ENCODE measurements around the gene GALNT18. TPM values are rescaled to one million over a fixed set of nuclear protein-coding genes. Genes with fewer than 3 reads are reported as not detected.

Gene GALNT18
- polyA plus RNA-seq, 1 donor from 2014 or later, result 7.6 TPM

DNA sequence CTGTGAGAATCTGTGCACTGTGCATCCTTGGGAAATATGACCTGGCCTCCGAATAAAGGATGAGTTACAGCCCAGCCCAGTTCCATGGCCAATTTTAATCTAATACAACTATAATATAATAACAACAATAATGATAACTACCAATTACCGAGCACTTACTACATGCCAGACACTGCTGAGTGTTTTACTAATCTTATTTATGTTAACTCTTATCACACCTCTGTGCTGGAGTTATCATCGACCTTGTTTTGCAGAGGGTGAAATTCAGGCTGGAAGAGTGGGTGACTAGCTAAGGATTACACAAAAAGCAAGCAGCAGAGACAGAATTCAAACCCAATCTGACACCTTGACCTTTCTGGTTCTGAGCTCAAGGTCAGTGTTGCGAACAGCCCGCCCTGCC is 83.9 kb downstream of the GALNT18 start:
- no peak overlapping the region for H3K27ac ChIP-seq (ENCODE audit: low read length)
- no peak overlapping the region for H3K4me3 ChIP-seq (ENCODE audit: low read length)
- no peaks in the 10 kb centered on the region for H3K27me3 ChIP-seq (ENCODE audit: insufficient read depth, low read depth, low read length)
- no peaks in the 10 kb centered on the region for H3K36me3 ChIP-seq (ENCODE audit: insufficient read depth, low read length)
- H4K20me1 ChIP-seq (ENCODE audit: insufficient read depth), result no peaks in the 10 kb centered on the region
- H3K9me2 ChIP-seq (ENCODE audit: insufficient read depth, low read length), result no peaks in the 10 kb centered on the region
- H2AFZ ChIP-seq (ENCODE audit: low read depth, low read length), result no peak overlapping the region
- no peaks in the 10 kb centered on the region for H3F3A ChIP-seq (ENCODE audit: insufficient read depth, low read length, poor library complexity, severe bottlenecking)
- H3K79me2 ChIP-seq (replicated peaks; ENCODE audit: insufficient read depth, low read length), result no peaks in the 10 kb centered on the region
- H3K9me3 ChIP-seq (ENCODE audit: low read length), result no peaks in the 10 kb centered on the region
- TF ChIP-seq EP300 (conservative IDR thresholded peaks at IDR 0.05; ENCODE audit: poor library complexity, severe bottlenecking) (no peak), TAF1 (IDR thresholded peaks at IDR 0.05; ENCODE audit: low read depth) (no peak), POLR2AphosphoS5 (IDR thresholded peaks at IDR 0.05) (no peak), MXI1 (conservative IDR thresholded peaks at IDR 0.05; ENCODE audit: poor library complexity, severe bottlenecking) (no peak), RAD21 (conservative IDR thresholded peaks at IDR 0.05) (no peak), CTCF (IDR thresholded peaks at IDR 0.05; ENCODE audit: poor library complexity, severe bottlenecking) (no peak), REST (IDR thresholded peaks at IDR 0.05; ENCODE audit: borderline replicate concordance) (no peak), SMC3 (conservative IDR thresholded peaks at IDR 0.05; ENCODE audit: poor library complexity) (no peak), EZH2 (IDR thresholded peaks at IDR 0.05; ENCODE audit: borderline replicate concordance, insufficient read depth, low read length, poor library complexity, severe bottlenecking) (no peak)
- no peak overlapping the region for H3K9ac ChIP-seq (ENCODE audit: low read length)
- no peak overlapping the region for H3K4me2 ChIP-seq (ENCODE audit: low read length)

DNA sequence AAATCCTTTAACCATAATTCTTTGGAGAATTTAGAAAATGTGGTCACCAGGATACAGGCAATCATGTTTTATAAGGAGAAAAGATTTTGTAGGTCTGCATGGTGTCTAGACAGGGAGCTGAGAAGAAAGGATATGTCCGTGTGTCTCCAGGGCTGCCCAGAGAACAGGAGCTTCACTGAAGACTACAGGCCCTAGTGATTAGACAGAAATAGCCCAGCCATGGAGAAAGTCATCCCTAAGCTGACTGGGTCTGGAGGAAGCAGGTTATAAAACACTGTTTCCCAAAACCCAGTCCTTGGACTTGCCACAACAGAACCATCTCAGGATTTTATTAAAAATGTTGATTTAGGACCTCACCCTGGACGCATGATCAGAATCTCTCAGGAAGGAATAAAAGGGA is 84.4 kb downstream of the GALNT18 start:
- no peaks in the 10 kb centered on the region for H3F3A ChIP-seq (ENCODE audit: insufficient read depth, low read length, poor library complexity, severe bottlenecking)
- no peak overlapping the region for H3K9ac ChIP-seq (ENCODE audit: low read length)
- no peak overlapping the region for H3K4me3 ChIP-seq (ENCODE audit: low read length)
- H4K20me1 ChIP-seq (ENCODE audit: insufficient read depth), result no peaks in the 10 kb centered on the region
- H3K36me3 ChIP-seq (ENCODE audit: insufficient read depth, low read length), result no peaks in the 10 kb centered on the region
- H2AFZ ChIP-seq (ENCODE audit: low read depth, low read length), result no peak overlapping the region
- H3K9me2 ChIP-seq (ENCODE audit: insufficient read depth, low read length), result no peaks in the 10 kb centered on the region
- H3K27me3 ChIP-seq (ENCODE audit: insufficient read depth, low read depth, low read length), result no peaks in the 10 kb centered on the region
- no peak overlapping the region for H3K27ac ChIP-seq (ENCODE audit: low read length)
- no peak overlapping the region for H3K4me2 ChIP-seq (ENCODE audit: low read length)
- no peaks in the 10 kb centered on the region for H3K79me2 ChIP-seq (replicated peaks; ENCODE audit: insufficient read depth, low read length)
- TF ChIP-seq EP300 (conservative IDR thresholded peaks at IDR 0.05; ENCODE audit: poor library complexity, severe bottlenecking), result no peak
- TF ChIP-seq MXI1 (conservative IDR thresholded peaks at IDR 0.05; ENCODE audit: poor library complexity, severe bottlenecking), result no peak
- no peak for TF ChIP-seq TAF1 (IDR thresholded peaks at IDR 0.05; ENCODE audit: low read depth)
- H3K9me3 ChIP-seq (ENCODE audit: low read length), result no peaks in the 10 kb centered on the region

DNA sequence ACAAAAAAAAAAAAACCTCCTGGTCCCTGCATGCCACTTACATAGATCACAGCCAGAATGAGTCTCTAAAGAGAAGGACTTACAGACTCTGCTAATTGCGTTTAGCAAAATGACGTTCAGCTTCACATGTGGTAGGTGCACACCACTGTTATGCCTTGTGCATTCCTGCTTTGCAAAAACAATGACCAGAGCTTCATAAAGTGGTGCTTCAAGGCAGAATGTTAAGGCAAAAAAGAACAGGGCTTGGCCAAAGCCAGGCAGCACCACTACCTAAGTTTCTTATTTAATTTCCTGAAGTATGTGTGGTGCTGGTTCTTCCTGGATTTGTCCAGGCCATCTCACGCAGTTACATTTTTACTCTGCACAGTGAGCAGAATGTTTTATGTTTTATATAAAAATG is 85.2 kb downstream of the GALNT18 start:
- Histone ChIP-seq H3K27ac (ENCODE audit: low read length) (no peak overlapping the region), H3K79me2 (replicated peaks; ENCODE audit: insufficient read depth, low read length) (no peaks in the 10 kb centered on the region), H3F3A (ENCODE audit: insufficient read depth, low read length, poor library complexity, severe bottlenecking) (no peaks in the 10 kb centered on the region), H3K9me3 (ENCODE audit: low read length) (no peaks in the 10 kb centered on the region), H3K4me3 (ENCODE audit: low read length) (no peak overlapping the region), H3K36me3 (ENCODE audit: insufficient read depth, low read length) (no peaks in the 10 kb centered on the region), H4K20me1 (ENCODE audit: insufficient read depth) (no peaks in the 10 kb centered on the region), H3K9me2 (ENCODE audit: insufficient read depth, low read length) (no peaks in the 10 kb centered on the region), H3K4me2 (ENCODE audit: low read length) (no peak overlapping the region), H3K9ac (ENCODE audit: low read length) (no peak overlapping the region), H3K27me3 (ENCODE audit: insufficient read depth, low read depth, low read length) (no peaks in the 10 kb centered on the region), H2AFZ (ENCODE audit: low read depth, low read length) (no peak overlapping the region)
- TF ChIP-seq EP300 (conservative IDR thresholded peaks at IDR 0.05; ENCODE audit: poor library complexity, severe bottlenecking) (no peak), RAD21 (conservative IDR thresholded peaks at IDR 0.05) (no peak), TAF1 (IDR thresholded peaks at IDR 0.05; ENCODE audit: low read depth) (no peak), REST (IDR thresholded peaks at IDR 0.05; ENCODE audit: borderline replicate concordance) (no peak), CTCF (IDR thresholded peaks at IDR 0.05; ENCODE audit: poor library complexity, severe bottlenecking) (no peak), SMC3 (conservative IDR thresholded peaks at IDR 0.05; ENCODE audit: poor library complexity) (no peak), MXI1 (conservative IDR thresholded peaks at IDR 0.05; ENCODE audit: poor library complexity, severe bottlenecking) (no peak), POLR2AphosphoS5 (IDR thresholded peaks at IDR 0.05) (no peak), EZH2 (IDR thresholded peaks at IDR 0.05; ENCODE audit: borderline replicate concordance, insufficient read depth, low read length, poor library complexity, severe bottlenecking) (no peak)

All from neural cell (in vitro differentiated cells).